Measurements from ENCODE around the gene ASB18.

ASB18 gene

DNA sequence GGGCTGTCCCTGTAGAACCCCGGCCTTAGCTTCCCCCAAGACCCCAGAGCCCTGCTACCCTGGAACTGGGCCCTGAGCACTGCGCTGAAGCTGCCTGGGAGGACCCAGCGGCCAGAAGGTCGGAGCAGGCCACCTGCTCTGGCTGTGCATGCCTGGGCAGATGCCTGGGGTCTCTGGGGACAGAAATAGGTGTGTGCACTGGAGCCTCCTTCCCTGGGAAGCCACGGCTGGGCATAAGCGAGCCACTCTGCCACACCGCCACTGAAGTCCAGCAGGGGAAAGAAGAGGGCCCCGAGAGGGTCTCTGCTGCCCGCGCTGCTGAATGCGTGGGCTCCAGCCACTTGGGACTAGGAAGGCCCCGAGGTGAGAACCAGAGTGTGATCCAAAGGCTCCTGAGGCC is 102.7 kb downstream of the ASB18 start:
- no peak for DNase-seq

DNA sequence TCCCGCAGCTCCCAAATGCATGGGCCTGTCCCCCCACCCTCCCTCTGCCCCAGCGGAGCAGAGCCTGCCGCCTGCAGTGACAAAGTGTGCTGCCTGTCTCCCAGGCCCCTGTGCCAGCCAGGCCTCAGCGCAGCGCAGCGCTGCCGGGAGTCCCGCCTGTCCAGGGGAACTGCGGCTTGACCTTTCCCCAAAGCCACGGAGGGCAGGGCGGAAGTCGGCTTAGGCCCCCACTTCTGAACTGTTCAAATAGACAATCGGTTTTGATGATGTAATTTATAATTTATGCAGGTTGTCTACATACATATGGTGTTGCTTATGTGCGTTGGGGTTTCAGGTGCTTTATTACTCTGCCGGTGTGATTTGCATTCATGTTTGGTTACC is 103.1 kb downstream of the ASB18 start:
- DNase-seq = no peak

DNA sequence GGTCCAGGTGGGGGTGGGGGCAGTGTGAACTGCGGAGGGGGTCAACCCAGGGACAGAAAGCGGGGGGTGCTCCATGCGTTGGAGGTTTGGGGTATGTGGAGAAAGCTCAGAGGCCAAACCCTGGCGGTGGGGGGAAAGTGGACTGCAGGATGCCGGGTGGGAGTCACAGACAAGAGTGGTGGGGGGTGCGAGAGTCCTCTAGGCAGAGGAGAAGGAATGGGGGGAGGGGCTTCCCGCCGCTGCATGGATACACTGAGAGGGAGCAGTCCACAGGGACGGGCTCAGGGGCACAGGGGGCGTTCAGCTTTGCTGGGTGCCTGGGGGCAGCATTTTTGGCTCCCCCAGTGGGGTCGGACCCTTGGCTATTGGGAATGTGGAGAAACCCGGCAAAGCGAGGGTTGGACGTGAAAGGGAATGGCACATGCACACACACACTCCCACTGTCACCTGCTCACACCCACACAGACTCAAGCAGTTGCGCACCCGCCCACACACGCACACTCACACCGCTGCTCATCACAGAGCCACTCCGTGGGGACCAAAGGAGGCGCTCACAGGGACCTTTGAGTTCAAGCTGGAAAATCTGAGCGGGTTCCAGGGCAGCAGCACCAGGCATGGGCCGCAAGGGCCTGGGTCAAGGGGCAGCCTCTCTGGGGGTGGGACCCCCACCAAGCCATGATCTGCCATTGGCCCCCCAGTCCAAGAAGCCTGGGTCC is 103.7 kb downstream of the ASB18 start:
- no peak for DNase-seq

DNA sequence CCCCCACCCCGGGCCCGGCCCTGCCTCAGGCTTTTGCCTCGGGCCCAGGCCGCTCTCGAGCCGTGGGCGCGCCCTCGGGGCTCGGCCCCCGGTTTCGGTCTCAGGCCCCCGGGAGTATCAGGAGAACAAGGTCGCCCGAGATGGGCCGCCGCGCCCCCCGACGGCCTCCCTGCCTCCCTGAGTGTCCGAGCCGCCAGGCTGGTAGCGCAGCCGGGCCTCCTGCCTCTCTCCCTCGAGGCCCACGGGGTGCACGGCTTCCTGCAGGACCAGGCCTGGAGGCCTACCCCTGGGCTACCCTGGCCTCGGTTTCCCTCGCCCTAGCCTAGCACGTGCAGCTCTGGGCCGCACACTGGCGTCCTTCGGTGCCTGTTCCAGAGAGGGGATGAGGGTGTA is 104.4 kb downstream of the ASB18 start:
- DNase-seq = no peak

DNA sequence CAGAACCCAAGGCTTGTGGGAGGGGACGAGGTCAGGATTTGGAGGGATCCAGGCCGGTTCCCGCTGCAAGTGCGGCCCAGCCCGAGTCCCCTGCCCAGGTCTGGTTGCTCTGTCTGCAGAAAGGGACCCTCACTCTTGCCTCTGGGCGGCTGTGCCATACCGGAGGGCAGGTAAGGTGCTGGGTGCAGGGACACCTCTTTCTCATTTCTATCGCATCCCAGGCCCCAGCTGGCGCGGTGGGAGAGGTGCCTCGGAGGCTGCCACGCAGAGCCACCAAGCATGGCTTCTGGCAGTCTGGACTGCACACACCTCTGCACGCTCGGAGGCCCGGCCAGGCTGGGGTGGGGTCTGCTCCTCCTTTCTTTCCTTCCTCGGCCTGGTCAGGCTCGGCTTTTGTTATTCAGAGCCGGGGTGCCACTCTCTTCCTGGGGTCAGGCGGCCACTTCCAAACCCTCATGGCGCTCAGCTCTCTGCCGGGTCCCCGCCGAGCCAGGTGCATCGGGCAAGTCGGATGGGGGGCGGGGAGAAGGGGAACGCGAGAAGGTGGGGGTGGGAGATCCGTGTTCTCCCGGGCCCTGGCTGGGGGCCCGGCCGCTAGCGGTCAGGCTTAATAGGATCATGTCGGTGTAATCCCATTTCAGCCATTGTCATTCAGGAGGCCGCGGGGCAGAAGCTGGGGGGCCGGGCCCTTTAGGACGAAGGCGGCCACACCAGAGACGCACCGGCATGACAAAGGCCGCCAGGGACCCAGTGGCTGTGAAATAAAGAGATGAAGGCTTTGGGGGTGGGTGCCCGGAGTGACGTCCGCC is 105.0 kb downstream of the ASB18 start:
- DNase-seq = no peak

DNA sequence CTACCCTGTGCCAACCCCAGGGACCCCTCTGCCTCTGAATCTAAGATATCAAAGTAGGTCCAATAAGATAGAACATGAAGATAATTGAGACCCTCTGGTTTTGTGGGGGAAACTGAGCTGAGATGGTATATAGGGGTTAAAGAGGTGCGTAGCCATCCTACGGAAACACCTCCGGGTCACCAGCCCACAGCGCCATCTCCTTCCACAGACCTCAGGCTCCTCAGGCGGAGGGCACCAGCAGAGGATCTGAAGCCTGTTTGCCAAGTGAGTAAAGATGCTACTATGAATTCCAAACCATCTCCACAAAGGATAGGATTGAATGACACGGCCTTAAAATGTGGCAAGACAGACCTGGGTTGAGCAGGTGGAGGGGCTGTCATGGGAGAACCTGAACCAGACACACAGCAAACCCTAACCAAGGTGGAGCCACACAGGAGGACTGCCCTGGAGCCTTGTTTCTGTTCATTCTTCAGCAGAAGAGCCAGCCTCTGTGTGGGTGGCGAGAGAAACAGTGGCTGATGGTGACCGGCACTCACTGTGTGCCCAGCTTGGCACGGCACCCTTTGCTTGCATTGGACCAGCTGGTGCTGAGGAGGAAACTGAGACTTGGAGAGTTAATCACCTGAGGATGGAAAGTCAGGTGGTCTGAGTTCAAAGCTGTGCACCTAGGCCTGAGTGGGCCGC is 106.2 kb downstream of the ASB18 start:
- no peak for DNase-seq

DNA sequence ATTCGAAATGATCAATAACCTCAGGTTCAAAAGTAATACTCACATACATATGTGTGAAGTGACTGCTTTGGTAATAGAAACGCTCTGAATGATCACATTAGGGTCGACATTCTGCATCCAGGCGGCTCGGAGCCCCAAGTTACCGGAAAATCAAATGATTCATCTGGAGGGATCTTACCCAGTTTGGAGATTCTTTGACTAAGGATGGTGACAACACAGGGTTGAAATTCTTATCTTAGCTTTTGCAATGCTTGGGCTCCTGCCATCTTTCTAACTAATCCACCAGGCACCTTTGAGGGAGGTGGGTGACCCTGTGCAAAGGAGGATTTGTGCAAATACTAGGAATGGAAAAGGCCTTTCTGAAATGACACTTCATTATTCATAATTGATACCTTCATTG is 106.8 kb downstream of the ASB18 start:
- no peak for DNase-seq

DNA sequence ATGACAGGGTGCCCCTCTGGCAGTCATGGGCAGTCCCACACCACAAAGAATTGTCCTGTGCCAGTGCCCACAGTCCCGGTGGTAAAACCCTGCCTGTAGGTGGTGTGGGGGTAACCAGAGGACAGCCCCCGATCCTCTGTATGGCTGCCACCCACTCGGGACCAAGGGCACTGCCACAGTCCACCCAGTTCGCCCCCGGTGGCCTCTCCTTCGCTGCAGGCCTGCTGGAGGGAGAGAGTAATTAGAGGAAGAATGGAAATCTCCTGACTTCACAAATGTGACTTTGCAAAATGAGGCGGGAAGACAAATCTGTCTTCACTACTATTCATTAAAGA is 107.4 kb downstream of the ASB18 start:
- no peak for DNase-seq

DNA sequence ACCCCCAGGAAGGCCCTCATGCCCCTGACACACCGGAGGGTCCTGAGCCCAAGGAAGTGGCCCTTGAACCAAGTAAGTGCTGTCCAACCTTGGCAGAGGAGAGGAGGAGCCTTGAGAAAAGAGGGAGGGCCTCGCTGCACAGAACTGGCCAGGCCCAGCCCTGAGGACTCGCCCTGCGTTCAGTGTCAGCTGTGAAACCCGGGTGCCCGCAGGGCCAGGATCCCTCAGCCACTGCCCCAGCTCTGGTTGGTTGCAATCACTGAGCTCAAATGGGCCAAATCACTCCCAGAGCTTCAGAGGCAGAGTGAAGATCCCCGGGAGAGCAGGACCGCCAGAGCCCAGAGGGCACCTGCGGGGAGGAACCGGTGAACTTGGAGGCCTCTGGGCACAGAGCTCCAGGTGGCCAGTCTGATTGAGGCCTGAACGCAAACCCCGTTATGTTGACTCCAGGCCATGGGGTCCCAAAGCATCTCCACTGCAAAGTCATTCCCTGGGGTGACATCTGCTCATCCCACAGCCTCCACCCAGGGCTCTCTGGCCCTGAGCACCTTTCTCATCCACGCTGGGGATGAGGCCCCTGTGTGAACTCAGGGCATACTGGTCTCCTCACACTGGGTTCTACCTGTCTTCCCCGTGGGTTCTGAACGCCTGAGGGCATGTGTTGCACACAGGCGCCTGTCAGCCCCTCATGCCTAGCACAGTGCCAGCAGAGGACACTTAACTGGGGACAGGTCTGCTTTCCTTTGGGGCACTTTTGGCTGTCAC is 107.9 kb downstream of the ASB18 start:
- no peak for DNase-seq

DNA sequence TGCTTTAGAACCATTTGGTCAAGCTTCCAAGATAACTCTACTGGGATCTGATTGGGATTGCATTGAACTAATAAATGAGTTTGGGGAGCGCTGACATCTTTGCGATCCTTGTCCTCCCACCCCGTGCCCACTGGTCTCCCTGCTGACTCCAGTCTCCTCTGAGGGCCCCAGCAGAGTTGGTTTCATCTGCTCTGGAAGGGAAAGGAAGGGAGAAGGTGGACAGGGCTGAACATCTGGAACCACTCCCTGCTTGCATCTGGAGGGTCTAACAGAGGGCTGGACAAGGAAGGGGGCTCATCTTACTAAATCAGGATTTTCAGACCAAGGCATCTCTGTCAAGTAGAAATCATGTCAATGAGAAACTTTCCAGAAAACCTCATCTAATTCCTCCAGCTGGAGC is 108.8 kb downstream of the ASB18 start:
- DNase-seq = no peak

DNA sequence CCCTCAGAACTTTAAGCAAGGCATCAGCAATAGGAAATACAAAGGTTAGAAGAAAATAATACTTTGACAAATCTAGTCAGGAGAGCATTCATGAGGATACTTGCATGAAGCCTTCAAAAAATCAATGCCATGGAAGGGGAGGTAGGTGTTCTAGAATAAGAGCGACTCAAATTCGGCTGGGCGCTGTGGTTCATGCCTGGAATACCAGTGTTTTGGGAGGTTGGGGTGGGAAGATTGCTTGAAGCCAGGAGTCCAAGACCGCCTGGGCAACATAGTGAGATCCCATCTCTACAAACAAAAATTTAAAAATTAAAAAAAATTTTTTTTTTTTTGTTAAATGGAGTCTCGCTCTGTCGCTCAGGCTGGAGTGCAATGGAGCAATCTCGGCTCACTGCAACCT is 117.8 kb downstream of the ASB18 start:
- DNase-seq = no peak

DNA sequence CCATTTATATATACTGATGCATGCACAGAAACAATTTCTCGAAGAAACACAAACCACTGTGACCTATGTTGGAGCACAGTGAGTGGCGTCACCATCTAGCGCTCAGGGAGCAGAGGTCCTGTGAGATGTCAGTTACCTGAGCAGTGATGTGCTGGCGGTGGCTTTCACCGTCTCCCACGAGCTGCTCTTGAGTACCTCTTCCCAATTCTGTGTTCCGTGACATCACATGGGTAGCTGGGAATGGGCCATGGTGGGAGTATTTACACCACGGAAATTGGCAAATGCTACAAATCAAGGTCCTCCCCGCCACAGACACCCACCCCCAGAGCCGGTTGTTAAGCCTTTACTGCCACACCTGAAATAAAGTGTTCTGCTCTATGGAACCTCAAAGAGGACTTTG is 120.4 kb downstream of the ASB18 start:
- DNase-seq = no peak

Data from activated gamma-delta T cell treated with Interleukin-2 at 50 U/mL for 16 hours (primary cell).